KMS-11 (cell line): Measurements from ENCODE around the gene SOX5.

Experiments used
- H2AFZ ChIP-seq: fragments of 200-600 bp; sonication (generic); 2 replicates; pipeline ENCODE4 v1.6.1; 2016; ENCODE audit warnings: antibody characterized with exemption, mixed run types, low read depth
- H3K27ac ChIP-seq: fragments of 200-600 bp; sonication (generic); 2 replicates; pipeline ENCODE4 v1.6.1; 2016; ENCODE audit warnings: mild to moderate bottlenecking, mixed run types
- H3K27me3 ChIP-seq: fragments of 200-600 bp; sonication (generic); 2 replicates; pipeline ENCODE4 v1.6.1; 2017; ENCODE audit warnings: mild to moderate bottlenecking, low read depth, mixed run types, moderate library complexity; ENCODE audit not compliant: insufficient read depth
- H3K36me3 ChIP-seq: fragments of 200-600 bp; sonication (generic); 2 replicates; pipeline ENCODE4 v1.6.1; 2017; ENCODE audit warnings: mild to moderate bottlenecking, mixed run types; ENCODE audit not compliant: insufficient read depth
- H3K4me1 ChIP-seq: fragments of 200-600 bp; sonication (generic); 2 replicates; pipeline ENCODE4 v1.6.1; 2016; ENCODE audit warnings: mild to moderate bottlenecking, low read depth, mixed run types; ENCODE audit not compliant: poor library complexity, severe bottlenecking
- H3K4me2 ChIP-seq: fragments of 200-600 bp; sonication (generic); 2 replicates; pipeline ENCODE4 v1.7.0; 2016; ENCODE audit warnings: mild to moderate bottlenecking, mixed run types
- H3K4me3 ChIP-seq: fragments of 200-600 bp; sonication (generic); IDR thresholded peaks from 2 replicates; pipeline ENCODE4 v1.6.1; 2017; ENCODE audit warnings: low read depth, low read length, mixed read lengths; ENCODE audit not compliant: insufficient read depth
- H3K79me2 ChIP-seq: fragments of 200-600 bp; sonication (generic); 2 replicates; pipeline ENCODE4 v1.6.1; 2016; ENCODE audit warnings: low read depth, mixed run types; ENCODE audit not compliant: insufficient read depth
- H3K9ac ChIP-seq: fragments of 200-600 bp; sonication (generic); 2 replicates; pipeline ENCODE4 v1.6.1; 2016; ENCODE audit warnings: mild to moderate bottlenecking, mixed run types
- H4K20me1 ChIP-seq: fragments of 200-600 bp; sonication (generic); 2 replicates; pipeline ENCODE4 v1.6.1; 2016; ENCODE audit warnings: mild to moderate bottlenecking, mixed run types; ENCODE audit not compliant: insufficient read depth
- TF ChIP-seq, protein P1 (sequence below): fragments of 200-600 bp; sonication (generic); conservative IDR thresholded peaks from 2 replicates; pipeline ENCODE4 v1.6.1; 2017; ENCODE audit warnings: low read depth, mild to moderate bottlenecking, antibody characterized with exemption, low read length, moderate library complexity, mixed read lengths

SOX5 gene

DNA sequence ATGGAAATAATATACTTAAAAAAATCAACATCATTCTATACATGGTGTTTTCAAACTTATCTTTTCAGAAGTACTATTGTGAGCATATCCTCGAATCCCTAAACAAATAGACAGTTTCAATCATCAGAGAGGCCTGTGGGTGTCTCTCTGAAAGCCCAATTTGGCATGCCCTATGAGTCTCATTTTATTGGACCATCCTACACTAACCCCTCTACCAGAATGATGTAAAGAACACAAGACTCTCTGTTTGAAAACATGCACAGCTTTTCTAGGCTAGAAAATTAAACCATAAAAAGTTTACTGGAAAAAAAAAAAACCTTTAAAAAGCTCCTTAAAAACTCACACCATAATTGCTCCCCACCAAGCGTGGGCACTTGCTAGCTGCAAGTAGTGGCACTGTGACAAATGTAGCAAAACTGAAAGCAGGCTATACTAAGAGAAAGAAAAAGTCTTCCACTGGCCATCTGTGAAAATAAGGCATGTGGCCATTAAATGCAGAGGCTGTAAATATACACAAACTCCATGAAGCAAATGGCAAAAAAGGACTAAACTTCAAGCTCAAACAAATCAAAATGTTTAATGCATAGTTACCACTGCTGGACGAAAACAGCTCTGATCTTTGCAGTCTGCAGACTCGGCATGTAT lies 394.2 kb downstream of the SOX5 start:
- Histone ChIP-seq H2AFZ (no peak overlapping the region), H3K4me3 (no peak overlapping the region), H3K4me1 (no peaks in the 10 kb centered on the region), H3K4me2 (no peak overlapping the region), H3K79me2 (no peaks in the 10 kb centered on the region), H3K9ac (no peak overlapping the region), H3K27me3 (no peaks in the 10 kb centered on the region), H3K36me3 (no peaks in the 10 kb centered on the region), H4K20me1 (no peaks in the 10 kb centered on the region), H3K27ac (no peak overlapping the region)
- TF ChIP-seq, protein P1, sequence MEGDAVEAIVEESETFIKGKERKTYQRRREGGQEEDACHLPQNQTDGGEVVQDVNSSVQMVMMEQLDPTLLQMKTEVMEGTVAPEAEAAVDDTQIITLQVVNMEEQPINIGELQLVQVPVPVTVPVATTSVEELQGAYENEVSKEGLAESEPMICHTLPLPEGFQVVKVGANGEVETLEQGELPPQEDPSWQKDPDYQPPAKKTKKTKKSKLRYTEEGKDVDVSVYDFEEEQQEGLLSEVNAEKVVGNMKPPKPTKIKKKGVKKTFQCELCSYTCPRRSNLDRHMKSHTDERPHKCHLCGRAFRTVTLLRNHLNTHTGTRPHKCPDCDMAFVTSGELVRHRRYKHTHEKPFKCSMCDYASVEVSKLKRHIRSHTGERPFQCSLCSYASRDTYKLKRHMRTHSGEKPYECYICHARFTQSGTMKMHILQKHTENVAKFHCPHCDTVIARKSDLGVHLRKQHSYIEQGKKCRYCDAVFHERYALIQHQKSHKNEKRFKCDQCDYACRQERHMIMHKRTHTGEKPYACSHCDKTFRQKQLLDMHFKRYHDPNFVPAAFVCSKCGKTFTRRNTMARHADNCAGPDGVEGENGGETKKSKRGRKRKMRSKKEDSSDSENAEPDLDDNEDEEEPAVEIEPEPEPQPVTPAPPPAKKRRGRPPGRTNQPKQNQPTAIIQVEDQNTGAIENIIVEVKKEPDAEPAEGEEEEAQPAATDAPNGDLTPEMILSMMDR = no peak

DNA sequence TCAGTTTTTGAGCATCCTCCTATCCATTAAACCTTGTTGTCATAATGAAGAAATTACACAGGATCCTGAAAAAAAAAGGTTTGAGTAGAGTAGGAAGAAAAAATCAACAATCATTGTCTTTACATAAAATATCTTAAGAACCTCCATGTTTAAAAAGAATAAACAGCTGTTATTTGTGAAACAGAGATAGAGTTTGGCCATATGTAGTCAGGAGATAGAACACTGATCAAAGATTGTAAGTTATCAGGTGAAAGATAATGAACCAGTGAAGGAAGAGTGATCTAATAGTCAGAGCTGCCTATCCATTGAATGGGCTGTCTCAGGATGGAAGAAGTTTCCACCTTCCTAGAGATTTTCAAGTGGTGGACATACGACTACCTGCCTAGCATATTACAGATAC lies 397.1 kb downstream of the SOX5 start:
- no peak overlapping the region for H3K27ac ChIP-seq

DNA sequence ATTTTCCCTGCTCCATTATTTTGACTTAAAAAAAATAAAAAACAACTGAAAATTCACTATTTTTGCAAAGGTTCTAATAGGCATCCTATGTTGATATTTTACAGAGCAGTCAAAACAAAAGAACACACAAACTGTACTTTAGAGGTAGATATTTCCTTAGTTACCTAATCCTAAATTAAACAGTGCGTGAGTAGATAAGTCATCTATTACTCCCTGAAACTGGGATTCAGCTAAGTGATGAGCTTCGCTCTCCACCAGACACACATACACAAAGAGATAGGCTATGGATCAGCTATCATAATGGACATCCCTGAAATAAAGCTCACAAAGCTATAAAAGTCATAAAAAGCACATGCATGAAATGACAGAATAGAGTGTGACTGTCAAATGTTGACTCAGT lies 398.7 kb downstream of the SOX5 start:
- Histone ChIP-seq H3K27ac (no peak overlapping the region), H3K36me3 (no peaks in the 10 kb centered on the region), H4K20me1 (no peaks in the 10 kb centered on the region), H3K9ac (no peak overlapping the region), H3K4me3 (no peak overlapping the region), H3K79me2 (no peaks in the 10 kb centered on the region), H2AFZ (no peak overlapping the region), H3K27me3 (no peaks in the 10 kb centered on the region), H3K4me1 (no peaks in the 10 kb centered on the region), H3K4me2 (no peak overlapping the region)
- TF ChIP-seq, protein P1 = no peak

More for the DNA sequence above, 397.1 kb downstream of the SOX5 start:
- Histone ChIP-seq H4K20me1 (no peaks in the 10 kb centered on the region), H2AFZ (no peak overlapping the region), H3K4me2 (no peak overlapping the region), H3K4me3 (no peak overlapping the region), H3K27me3 (no peaks in the 10 kb centered on the region), H3K79me2 (no peaks in the 10 kb centered on the region), H3K9ac (no peak overlapping the region), H3K4me1 (no peaks in the 10 kb centered on the region), H3K36me3 (no peaks in the 10 kb centered on the region)
- TF ChIP-seq, protein P1 = no peak

DNA sequence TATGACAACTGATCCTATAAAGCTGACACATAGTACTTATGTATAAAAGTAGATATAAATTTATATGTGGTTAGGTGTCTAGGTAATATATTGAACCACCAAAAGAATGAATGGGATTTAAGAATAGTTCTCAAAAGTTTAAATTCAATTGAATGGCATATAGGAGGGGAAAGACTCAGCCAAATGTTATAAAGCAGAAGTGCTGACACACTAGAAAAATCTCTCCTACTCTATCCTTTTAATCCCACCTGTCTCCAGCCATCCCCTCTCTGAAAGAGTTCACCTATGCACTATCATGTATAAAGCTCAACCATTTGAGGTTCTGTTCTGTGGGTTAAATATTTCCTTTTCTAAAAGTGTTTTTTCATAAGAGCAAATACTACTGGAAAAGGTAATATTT lies 400.7 kb downstream of the SOX5 start:
- Histone ChIP-seq H3K79me2 (no peaks in the 10 kb centered on the region), H3K27ac (no peak overlapping the region), H3K4me1 (no peaks in the 10 kb centered on the region), H3K27me3 (no peaks in the 10 kb centered on the region), H3K4me3 (no peak overlapping the region), H4K20me1 (no peaks in the 10 kb centered on the region), H3K9ac (no peak overlapping the region), H3K36me3 (no peaks in the 10 kb centered on the region), H2AFZ (no peak overlapping the region), H3K4me2 (no peak overlapping the region)
- TF ChIP-seq, protein P1 = no peak
